Adrenal gland (tissue), 12 donors: ENCODE data around the gene TMPRSS4. TPM values are rescaled to one million over a fixed set of nuclear protein-coding genes. Genes with fewer than 3 reads are reported as not detected.

Experiments
- DNase-seq, 7 donors: peaks; one replicate each; pipeline ENCODE4 v3.0.0-alpha.2; 2019 to 2020
- H3K27ac ChIP-seq, 5 donors: fragments of 200-600 bp; sonication (generic) in 4 of 5; 1 replicate in 3 of 5; 2 replicates in 2 of 5; pipeline versions ENCODE4 v1.5.1 to v1.8.0; 2016 to 2020; ENCODE audit warnings: mild to moderate bottlenecking in 1 of 5
- H3K27me3 ChIP-seq: fragments of 200-600 bp; 2 replicates; pipeline ENCODE4 v1.8.0; 2021
- H3K36me3 ChIP-seq, 2 donors: fragments of 200-600 bp; replicated peaks in 1 of 2; 1 replicate in 1 of 2; 2 replicates in 1 of 2; pipeline versions ENCODE4 v1.5.1 to v1.8.0; 2018 to 2022
- H3K4me1 ChIP-seq, 2 donors: fragments of 200-600 bp; replicated peaks in 1 of 2; 1 replicate in 1 of 2; 2 replicates in 1 of 2; pipeline versions ENCODE4 v1.5.1 to v1.8.0; 2018 to 2021
- H3K4me3 ChIP-seq, 4 donors: fragments of 200-600 bp; sonication (generic) in 3 of 4; one replicate each; pipeline ENCODE4 v1.5.1; 2016 to 2018
- H3K9me3 ChIP-seq, 3 donors: fragments of 200-600 bp; sonication (generic) in 1 of 3; replicated peaks in 1 of 3; 1 replicate in 2 of 3; 2 replicates in 1 of 3; pipeline versions ENCODE4 v1.5.1 to v1.8.0; 2016 to 2021
- CTCF ChIP-seq, 6 experiments: fragments of 450-650 bp in 4 of 6; fragments of 200-600 bp in 2 of 6; sonication (generic) in 1 of 6; IDR thresholded peaks; 1 replicate in 5 of 6; 2 replicates in 1 of 6; pipeline versions ENCODE4 v1.5.1 to v1.8.0; 2016 to 2021; ENCODE audit warnings: antibody characterized with exemption in 6 of 6, mild to moderate bottlenecking in 2 of 6, moderate library complexity in 1 of 6
- POLR2A ChIP-seq, 2 donors: fragments of 450-650 bp; IDR thresholded peaks; one replicate each; pipeline ENCODE4 v1.6.1; 2017; ENCODE audit warnings: antibody characterized with exemption in 2 of 2, mild to moderate bottlenecking in 2 of 2, moderate library complexity in 1 of 2
- WGBS, 4 donors: extraction: QIAGEN DNeasy Blood & Tissue Kit in 2 of 4; methylation state at CpG; one replicate each; pipeline versions ENCODE4 v1.1.5 to v1.1.7; 2013 to 2017; 5-methylcytosine and 5-hydroxymethylcytosine counted together
- intact Hi-C, 2 donors: fragments of 100-400 bp; cut with DNase I; formaldehyde crosslinking; loops; one replicate each; pipeline versions ENCODE4 v1.14.1 to v1.15.0; 2022 to 2023
- polyA plus RNA-seq, 3 donors: library from polyadenylated mRNA; stranded (reverse); fragments of 200-250 nt in 2 of 3; fragments of 350-450 nt in 1 of 3; fragmentation: Illumina TruSeq in 1 of 3; extraction: RNeasy Lipid Tissue Mini Kit (QIAGEN cat#74804) in 1 of 3; gene quantifications; one replicate each; pipeline ENCODE4 v1.2.3, GENCODE V29; 2013 to 2014
- total RNA-seq, 9 donors: library from RNA; depleted of rRNA in 4 of 9; stranded (reverse); fragments of >200 nt in 4 of 9; fragments of 120-200 nt in 1 of 9; fragmentation: NEBNext Ultra II Directional in 1 of 9; extraction: Animal tissue kit (Norgen Biotek cat#: 25700) in 1 of 9; gene quantifications; one replicate each; pipeline versions ENCODE4 v1.1.0 to v1.2.4, GENCODE V29; 2013 to 2023
- donor health status: healthy with polysubstance abuse.
- donor health status: Bipolar disorder and iron deficiency.
- donor health status: DM: yes; HTN: yes; CAD: no.
- donor health status: DM: no; HTN: no; CAD: no.
- donor health status: DM: no; HTN: no; CAD: no.
- donor health status: DM: yes; HTN: yes; CAD: no.

Gene TMPRSS4
- total and polyA plus RNA-seq, 12 donors = 0.13 to 0.43 (median 0.27) TPM; not detected in 8

- no peak for DNase-seq
- 16 to 40% (median 27%) methylated on average over 1 of the region's 1 CpG for WGBS, 4 donors
- Histone ChIP-seq H3K4me1 (no peaks in the 10 kb centered on the region), H3K36me3 (no peaks in the 10 kb centered on the region), H3K27ac (no peak overlapping the region), H3K9me3 (no peaks in the 10 kb centered on the region), H3K27me3 (peaks cover 21% of the 10 kb centered on the region), H3K4me3 (no peak overlapping the region)
- TF ChIP-seq CTCF (IDR thresholded peaks at IDR 0.05) = no peak
- no peak for TF ChIP-seq POLR2A (IDR thresholded peaks at IDR 0.05)
- intact Hi-C loops = no loop called here
These were observed 62.7 kb downstream of the TMPRSS4 start for GRCh38 chr11:118139578-118139977.

GRCh38 chr11:118142081-118142480 is 65.2 kb downstream of the TMPRSS4 start:
- peaks cover 21% of the 10 kb centered on the region for H3K27me3 ChIP-seq
- no peaks in the 10 kb centered on the region for H3K36me3 ChIP-seq
- TF ChIP-seq CTCF (IDR thresholded peaks at IDR 0.05) = no peak
- TF ChIP-seq POLR2A (IDR thresholded peaks at IDR 0.05) = no peak
- intact Hi-C loops = no loop called here
- DNase-seq = no peak
- no peak overlapping the region for H3K4me3 ChIP-seq
- 39 to 57% (median 50%) methylated on average over 2 of the region's 2 CpGs for WGBS, 4 donors
- no peaks in the 10 kb centered on the region for H3K4me1 ChIP-seq
- H3K9me3 ChIP-seq = no peaks in the 10 kb centered on the region
- H3K27ac ChIP-seq = no peak overlapping the region

- H3K27me3 ChIP-seq = peaks cover 21% of the 10 kb centered on the region
- intact Hi-C loops = no loop called here
- 23 to 29% (median 27%) methylated on average over 6 of the region's 6 CpGs for WGBS, 4 donors
These were observed 65.9 kb downstream of the TMPRSS4 start for GRCh38 chr11:118142809-118143208.

GRCh38 chr11:118143661-118144185 is 66.8 kb downstream of the TMPRSS4 start:
- Histone ChIP-seq H3K4me1 (no peaks in the 10 kb centered on the region), H3K4me3 (no peak overlapping the region), H3K27ac (no peak overlapping the region), H3K27me3 (peaks cover 21% of the 10 kb centered on the region), H3K36me3 (no peaks in the 10 kb centered on the region), H3K9me3 (no peaks in the 10 kb centered on the region)
- TF ChIP-seq POLR2A (IDR thresholded peaks at IDR 0.05) (no peak), CTCF (IDR thresholded peaks at IDR 0.05) (no peak)
- intact Hi-C loops = loop anchor here in 1 of 2 donors (2.0 kb wide), 1 partner anchor 25 kb away; no protein-coding TSS in a partner anchor
- 45 to 72% (median 65%) methylated on average over 10 to 12 of the region's 12 CpGs for WGBS, 4 donors
- DNase-seq = no peak

More at GRCh38 chr11:118142809-118143208, 65.9 kb downstream of the TMPRSS4 start:
- no peaks in the 10 kb centered on the region for H3K36me3 ChIP-seq
- no peaks in the 10 kb centered on the region for H3K9me3 ChIP-seq
- no peak overlapping the region for H3K4me3 ChIP-seq
- no peaks in the 10 kb centered on the region for H3K4me1 ChIP-seq
- peak in 3 of 7 donors; percentile 33 to 62 (median 35) for DNase-seq
- TF ChIP-seq CTCF (IDR thresholded peaks at IDR 0.05) = no peak
- no peak for TF ChIP-seq POLR2A (IDR thresholded peaks at IDR 0.05)
- H3K27ac ChIP-seq = no peak overlapping the region
